GM13977 (cell line): Measurements from ENCODE around the gene TRAFD1.

Experiments
- DNase-seq: peaks from one replicate; pipeline ENCODE4 v3.0.0; 2012; ENCODE audit warnings: low spot score
- CTCF ChIP-seq: IDR thresholded peaks from 2 replicates; pipeline ENCODE4 v1.5.1; 2012; ENCODE audit warnings: mild to moderate bottlenecking, control low read depth; ENCODE audit not compliant: insufficient read depth; ENCODE audit errors: extremely low read depth, missing control alignments
- in situ Hi-C: fragments of 300-500 bp; cut with MboI; formaldehyde crosslinking; loops from one replicate; pipeline ENCODE4 v1.12.0; 2022; ENCODE audit warnings: low sequenced_read_pairs, low pct_unique_long_range_greater_than_20kb, mixed read lengths, inconsistent platforms; ENCODE audit not compliant: unreplicated experiment

TRAFD1 gene

DNA sequence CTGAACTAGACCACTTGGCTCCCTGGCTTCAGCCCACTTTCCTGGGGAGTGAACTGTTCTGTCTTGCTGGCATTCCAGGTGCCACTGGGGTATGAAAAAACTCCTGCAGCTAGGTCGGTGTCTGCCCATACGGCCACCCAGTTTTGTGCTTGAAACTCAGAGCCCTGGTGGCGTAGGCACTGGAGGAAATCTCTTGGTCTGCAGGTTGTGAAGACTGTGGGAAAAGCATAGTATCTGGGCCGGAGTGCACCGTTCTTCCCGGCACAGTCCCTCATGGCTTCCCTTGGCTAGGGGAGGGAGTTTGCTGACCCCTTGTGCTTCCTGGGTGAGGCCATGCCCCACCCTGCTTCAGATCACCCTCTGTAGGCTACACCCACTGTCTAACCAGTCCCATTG, 33.8 kb downstream of the TRAFD1 start:
- in situ Hi-C loops: loop anchor here (25.0 kb wide), 1 partner anchor 222 kb away; no protein-coding TSS in a partner anchor
- no peak for TF ChIP-seq CTCF
- no peak for DNase-seq

GRCh38 chr12:112160611-112161010, 35.3 kb downstream of the TRAFD1 start:
- no peak for TF ChIP-seq CTCF
- DNase-seq: no peak
- in situ Hi-C loops: loop anchor here (25.0 kb wide), 1 partner anchor 223 kb away; no protein-coding TSS in a partner anchor

DNA sequence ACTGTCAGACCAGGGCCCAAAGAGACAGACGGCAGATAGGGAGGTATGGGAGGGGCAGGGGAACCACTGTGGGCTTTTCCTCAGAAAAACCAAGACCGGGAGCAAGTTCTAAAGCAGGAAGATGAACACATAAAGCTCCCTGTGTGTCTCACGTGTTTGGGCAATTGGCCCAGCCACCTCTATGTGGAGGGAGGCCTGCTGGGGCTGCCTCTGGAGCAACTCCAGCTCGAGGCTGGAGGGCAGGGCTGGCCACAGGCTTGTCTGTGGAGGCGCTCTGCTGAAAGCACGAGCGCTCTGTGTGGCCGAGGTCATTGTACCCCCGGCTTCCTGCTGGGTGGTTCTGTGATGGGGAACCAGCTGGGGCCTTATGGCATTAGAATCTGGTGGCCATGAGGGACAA, 36.4 kb downstream of the TRAFD1 start:
- TF ChIP-seq CTCF: no peak
- in situ Hi-C loops: loop anchor here (25.0 kb wide), 1 partner anchor 224 kb away; no protein-coding TSS in a partner anchor
- DNase-seq: no peak

DNA sequence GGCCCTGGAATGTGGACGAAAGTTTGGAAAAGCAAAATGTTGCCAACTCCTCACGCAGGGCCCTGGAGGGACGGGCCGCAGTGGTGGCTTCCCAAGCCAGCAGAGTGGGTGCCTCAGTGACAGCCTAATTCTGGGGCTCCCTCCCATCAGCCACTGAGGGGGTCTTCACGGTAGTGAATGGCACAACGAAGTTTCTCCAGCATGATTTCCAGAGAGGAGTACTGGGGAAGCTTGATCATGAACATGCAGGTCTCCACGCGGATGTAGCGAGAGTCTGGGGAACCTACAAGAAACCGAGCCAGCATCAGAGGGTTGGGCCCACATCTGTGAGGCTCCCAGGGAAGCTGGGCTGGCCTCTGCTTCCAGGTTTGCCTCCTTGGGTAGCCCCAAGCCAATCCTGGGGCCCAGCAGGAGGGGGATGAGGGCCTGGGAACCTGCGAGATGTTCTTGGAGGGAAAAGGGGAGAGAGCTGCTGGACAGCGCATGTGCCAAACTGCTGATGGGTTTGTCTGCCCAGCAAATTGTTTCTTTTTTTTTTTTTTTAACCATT, 37.0 kb downstream of the TRAFD1 start:
- in situ Hi-C loops: loop anchor here (25.0 kb wide), 1 partner anchor 225 kb away; no protein-coding TSS in a partner anchor
- TF ChIP-seq CTCF: no peak
- DNase-seq: no peak

- DNase-seq: no peak
- in situ Hi-C loops: loop anchor here (25.0 kb wide), 1 partner anchor 226 kb away; no protein-coding TSS in a partner anchor
- no peak for TF ChIP-seq CTCF
Observed at GRCh38 chr12:112163056-112163455, 37.7 kb downstream of the TRAFD1 start.

GRCh38 chr12:112163471-112163991, 38.2 kb downstream of the TRAFD1 start:
- DNase-seq: no peak
- no peak for TF ChIP-seq CTCF
- in situ Hi-C loops: loop anchor here (25.0 kb wide), 1 partner anchor 226 kb away; no protein-coding TSS in a partner anchor
